Measurements from ENCODE around the gene PTP4A2.

The PTP4A2 gene

GRCh38 chr1:31872658-31873636, 65.2 kb downstream of the PTP4A2 start:
- Histone ChIP-seq H3K27ac (ENCODE audit: low read length) (no peak overlapping the region), H3K36me3 (ENCODE audit: control insufficient read depth, insufficient read depth, low read length) (no peaks in the 10 kb centered on the region), H3K27me3 (ENCODE audit: control insufficient read depth, insufficient read depth, low read length) (no peaks in the 10 kb centered on the region), H3K4me3 (ENCODE audit: low read length) (no peak overlapping the region), H3K9me3 (ENCODE audit: control insufficient read depth, insufficient read depth, low read length) (no peaks in the 10 kb centered on the region), H3K4me1 (ENCODE audit: control insufficient read depth, insufficient read depth, low read length) (no peaks in the 10 kb centered on the region)
- WGBS (ENCODE audit: insufficient coverage, insufficient read length) = no CpG with 5 or more reads among the region's 7 CpGs
- no peak for DNase-seq (ENCODE audit: low read depth, low spot score)

- no peaks in the 10 kb centered on the region for H3K4me1 ChIP-seq (ENCODE audit: control insufficient read depth, insufficient read depth, low read length)
- no CpG with 5 or more reads among the region's 3 CpGs for WGBS (ENCODE audit: insufficient coverage, insufficient read length)
- H3K9me3 ChIP-seq (ENCODE audit: control insufficient read depth, insufficient read depth, low read length) = no peaks in the 10 kb centered on the region
- DNase-seq (ENCODE audit: low read depth, low spot score) = no peak
- no peaks in the 10 kb centered on the region for H3K36me3 ChIP-seq (ENCODE audit: control insufficient read depth, insufficient read depth, low read length)
- H3K27me3 ChIP-seq (ENCODE audit: control insufficient read depth, insufficient read depth, low read length) = no peaks in the 10 kb centered on the region
- H3K4me3 ChIP-seq (ENCODE audit: low read length) = no peak overlapping the region
- no peak overlapping the region for H3K27ac ChIP-seq (ENCODE audit: low read length)
Observed at GRCh38 chr1:31871703-31872102, 66.5 kb downstream of the PTP4A2 start.

- H3K27me3 ChIP-seq (ENCODE audit: control insufficient read depth, insufficient read depth, low read length) = no peaks in the 10 kb centered on the region
- H3K4me1 ChIP-seq (ENCODE audit: control insufficient read depth, insufficient read depth, low read length) = no peaks in the 10 kb centered on the region
- no CpG with 5 or more reads among the region's 7 CpGs for WGBS (ENCODE audit: insufficient coverage, insufficient read length)
- no peaks in the 10 kb centered on the region for H3K36me3 ChIP-seq (ENCODE audit: control insufficient read depth, insufficient read depth, low read length)
- DNase-seq (ENCODE audit: low read depth, low spot score) = no peak
- no peaks in the 10 kb centered on the region for H3K9me3 ChIP-seq (ENCODE audit: control insufficient read depth, insufficient read depth, low read length)
- H3K4me3 ChIP-seq (ENCODE audit: low read length) = no peak overlapping the region
- no peak overlapping the region for H3K27ac ChIP-seq (ENCODE audit: low read length)
Observed at GRCh38 chr1:31870086-31870736, 68.0 kb downstream of the PTP4A2 start.

- Histone ChIP-seq H3K36me3 (ENCODE audit: control insufficient read depth, insufficient read depth, low read length) (no peaks in the 10 kb centered on the region), H3K27ac (ENCODE audit: low read length) (no peak overlapping the region), H3K4me1 (ENCODE audit: control insufficient read depth, insufficient read depth, low read length) (no peaks in the 10 kb centered on the region), H3K4me3 (ENCODE audit: low read length) (no peak overlapping the region), H3K27me3 (ENCODE audit: control insufficient read depth, insufficient read depth, low read length) (no peaks in the 10 kb centered on the region), H3K9me3 (ENCODE audit: control insufficient read depth, insufficient read depth, low read length) (no peaks in the 10 kb centered on the region)
- no CpG with 5 or more reads among the region's 3 CpGs for WGBS (ENCODE audit: insufficient coverage, insufficient read length)
- no peak for DNase-seq (ENCODE audit: low read depth, low spot score)
Observed at GRCh38 chr1:31869449-31869848, 68.7 kb downstream of the PTP4A2 start.

GRCh38 chr1:31868862-31869261, 69.3 kb downstream of the PTP4A2 start:
- no peak overlapping the region for H3K27ac ChIP-seq (ENCODE audit: low read length)
- H3K4me3 ChIP-seq (ENCODE audit: low read length) = no peak overlapping the region
- H3K36me3 ChIP-seq (ENCODE audit: control insufficient read depth, insufficient read depth, low read length) = no peaks in the 10 kb centered on the region
- H3K4me1 ChIP-seq (ENCODE audit: control insufficient read depth, insufficient read depth, low read length) = no peaks in the 10 kb centered on the region
- no peaks in the 10 kb centered on the region for H3K27me3 ChIP-seq (ENCODE audit: control insufficient read depth, insufficient read depth, low read length)
- no peaks in the 10 kb centered on the region for H3K9me3 ChIP-seq (ENCODE audit: control insufficient read depth, insufficient read depth, low read length)
- WGBS (ENCODE audit: insufficient coverage, insufficient read length) = no CpG with 5 or more reads among the region's 3 CpGs
- DNase-seq (ENCODE audit: low read depth, low spot score) = no peak

GRCh38 chr1:31867546-31867945, 70.6 kb downstream of the PTP4A2 start:
- Histone ChIP-seq H3K27me3 (ENCODE audit: control insufficient read depth, insufficient read depth, low read length) (no peaks in the 10 kb centered on the region), H3K4me1 (ENCODE audit: control insufficient read depth, insufficient read depth, low read length) (no peaks in the 10 kb centered on the region), H3K36me3 (ENCODE audit: control insufficient read depth, insufficient read depth, low read length) (no peaks in the 10 kb centered on the region), H3K9me3 (ENCODE audit: control insufficient read depth, insufficient read depth, low read length) (no peaks in the 10 kb centered on the region), H3K4me3 (ENCODE audit: low read length) (no peak overlapping the region), H3K27ac (ENCODE audit: low read length) (no peak overlapping the region)
- no peak for DNase-seq (ENCODE audit: low read depth, low spot score)
- WGBS (ENCODE audit: insufficient coverage, insufficient read length) = 100% methylated on average over 1 of the region's 7 CpGs

- Histone ChIP-seq H3K27me3 (ENCODE audit: control insufficient read depth, insufficient read depth, low read length) (no peaks in the 10 kb centered on the region), H3K4me1 (ENCODE audit: control insufficient read depth, insufficient read depth, low read length) (no peaks in the 10 kb centered on the region), H3K36me3 (ENCODE audit: control insufficient read depth, insufficient read depth, low read length) (no peaks in the 10 kb centered on the region), H3K4me3 (ENCODE audit: low read length) (no peak overlapping the region), H3K27ac (ENCODE audit: low read length) (no peak overlapping the region), H3K9me3 (ENCODE audit: control insufficient read depth, insufficient read depth, low read length) (no peaks in the 10 kb centered on the region)
- no peak for DNase-seq (ENCODE audit: low read depth, low spot score)
- no CpG with 5 or more reads among the region's 5 CpGs for WGBS (ENCODE audit: insufficient coverage, insufficient read length)
Observed at GRCh38 chr1:31866450-31867032, 71.6 kb downstream of the PTP4A2 start.

- DNase-seq (ENCODE audit: low read depth, low spot score) = no peak
- no peaks in the 10 kb centered on the region for H3K9me3 ChIP-seq (ENCODE audit: control insufficient read depth, insufficient read depth, low read length)
- no CpG with 5 or more reads among the region's 11 CpGs for WGBS (ENCODE audit: insufficient coverage, insufficient read length)
- no peaks in the 10 kb centered on the region for H3K36me3 ChIP-seq (ENCODE audit: control insufficient read depth, insufficient read depth, low read length)
- no peaks in the 10 kb centered on the region for H3K4me1 ChIP-seq (ENCODE audit: control insufficient read depth, insufficient read depth, low read length)
- no peak overlapping the region for H3K4me3 ChIP-seq (ENCODE audit: low read length)
- H3K27ac ChIP-seq (ENCODE audit: low read length) = no peak overlapping the region
- no peaks in the 10 kb centered on the region for H3K27me3 ChIP-seq (ENCODE audit: control insufficient read depth, insufficient read depth, low read length)
Observed at GRCh38 chr1:31865728-31866449, 72.3 kb downstream of the PTP4A2 start.

GRCh38 chr1:31862071-31862470, 76.1 kb downstream of the PTP4A2 start:
- no peaks in the 10 kb centered on the region for H3K27me3 ChIP-seq (ENCODE audit: control insufficient read depth, insufficient read depth, low read length)
- no peaks in the 10 kb centered on the region for H3K36me3 ChIP-seq (ENCODE audit: control insufficient read depth, insufficient read depth, low read length)
- H3K4me3 ChIP-seq (ENCODE audit: low read length) = no peak overlapping the region
- DNase-seq (ENCODE audit: low read depth, low spot score) = no peak
- no peak overlapping the region for H3K27ac ChIP-seq (ENCODE audit: low read length)
- H3K4me1 ChIP-seq (ENCODE audit: control insufficient read depth, insufficient read depth, low read length) = no peaks in the 10 kb centered on the region
- H3K9me3 ChIP-seq (ENCODE audit: control insufficient read depth, insufficient read depth, low read length) = no peaks in the 10 kb centered on the region
- no CpG with 5 or more reads among the region's 4 CpGs for WGBS (ENCODE audit: insufficient coverage, insufficient read length)

GRCh38 chr1:31861346-31861745, 76.8 kb downstream of the PTP4A2 start:
- DNase-seq (ENCODE audit: low read depth, low spot score) = no peak
- Histone ChIP-seq H3K9me3 (ENCODE audit: control insufficient read depth, insufficient read depth, low read length) (no peaks in the 10 kb centered on the region), H3K27me3 (ENCODE audit: control insufficient read depth, insufficient read depth, low read length) (no peaks in the 10 kb centered on the region), H3K4me1 (ENCODE audit: control insufficient read depth, insufficient read depth, low read length) (no peaks in the 10 kb centered on the region), H3K4me3 (ENCODE audit: low read length) (no peak overlapping the region), H3K36me3 (ENCODE audit: control insufficient read depth, insufficient read depth, low read length) (no peaks in the 10 kb centered on the region), H3K27ac (ENCODE audit: low read length) (no peak overlapping the region)
- WGBS (ENCODE audit: insufficient coverage, insufficient read length) = no CpG with 5 or more reads among the region's 5 CpGs
